Measurements from ENCODE around the gene HDAC9.

The HDAC9 gene

DNA sequence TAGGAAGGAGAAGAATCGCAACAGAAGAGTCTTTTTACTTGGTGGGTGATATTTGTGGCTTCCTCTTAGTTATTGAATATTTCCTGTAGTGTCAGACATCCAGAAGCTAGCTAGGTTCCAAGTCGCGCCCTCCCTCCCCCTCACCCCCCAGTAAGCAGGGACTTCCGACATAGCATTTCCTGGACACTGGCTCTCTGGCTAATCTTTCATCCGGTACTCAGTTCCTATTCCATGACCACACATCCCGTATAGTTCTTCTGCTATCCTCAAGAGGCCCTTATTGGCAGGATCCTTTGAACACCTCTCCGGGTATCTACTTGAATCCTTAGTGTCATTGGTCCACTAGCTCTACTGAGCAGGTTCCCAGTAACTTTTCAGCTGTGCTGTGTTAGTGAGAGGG is 167.8 kb downstream of the HDAC9 start:
- DNase-seq (ENCODE audit: low read depth): no peak

DNA sequence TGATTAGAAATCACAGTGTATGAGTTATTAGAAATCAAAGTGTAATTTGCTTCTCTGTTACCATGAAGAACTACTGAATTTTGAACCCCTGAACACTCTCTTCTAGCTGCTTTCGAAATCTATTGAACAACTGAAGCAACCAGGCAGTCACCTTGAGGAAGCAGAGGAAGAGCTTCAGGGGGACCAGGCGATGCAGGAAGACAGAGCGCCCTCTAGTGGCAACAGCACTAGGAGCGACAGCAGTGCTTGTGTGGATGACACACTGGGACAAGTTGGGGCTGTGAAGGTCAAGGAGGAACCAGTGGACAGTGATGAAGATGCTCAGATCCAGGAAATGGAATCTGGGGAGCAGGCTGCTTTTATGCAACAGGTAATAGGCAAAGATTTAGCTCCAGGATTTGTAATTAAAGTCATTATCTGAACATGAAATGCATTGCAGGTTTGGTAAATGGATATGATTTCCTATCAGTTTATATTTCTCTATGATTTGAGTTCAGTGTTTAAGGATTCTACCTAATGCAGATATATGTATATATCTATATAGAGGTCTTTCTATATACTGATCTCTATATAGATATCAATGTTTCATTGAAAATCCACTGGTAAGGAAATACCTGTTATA is 170.7 kb downstream of the HDAC9 start:
- peak; percentile 13 for DNase-seq (ENCODE audit: low read depth)

DNA sequence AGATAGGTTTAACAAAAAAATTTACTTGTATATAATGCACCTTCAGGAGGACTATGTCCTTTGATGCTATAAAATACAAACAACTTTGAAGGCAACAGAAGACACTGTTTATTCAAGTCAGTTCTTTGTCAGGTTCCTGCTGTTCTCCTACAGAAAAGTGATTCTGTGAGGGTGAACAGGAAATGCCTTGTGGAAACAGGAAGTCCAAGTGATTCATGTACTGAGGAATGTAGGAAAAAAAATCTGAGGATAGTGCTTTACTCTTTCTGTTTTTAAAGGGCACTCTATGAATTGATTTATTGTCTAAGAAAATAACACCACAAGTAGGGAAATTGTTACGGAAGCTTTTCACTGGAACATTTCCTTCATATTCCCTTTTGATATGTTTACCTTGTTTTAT is 171.9 kb downstream of the HDAC9 start:
- no peak for DNase-seq (ENCODE audit: low read depth)

DNA sequence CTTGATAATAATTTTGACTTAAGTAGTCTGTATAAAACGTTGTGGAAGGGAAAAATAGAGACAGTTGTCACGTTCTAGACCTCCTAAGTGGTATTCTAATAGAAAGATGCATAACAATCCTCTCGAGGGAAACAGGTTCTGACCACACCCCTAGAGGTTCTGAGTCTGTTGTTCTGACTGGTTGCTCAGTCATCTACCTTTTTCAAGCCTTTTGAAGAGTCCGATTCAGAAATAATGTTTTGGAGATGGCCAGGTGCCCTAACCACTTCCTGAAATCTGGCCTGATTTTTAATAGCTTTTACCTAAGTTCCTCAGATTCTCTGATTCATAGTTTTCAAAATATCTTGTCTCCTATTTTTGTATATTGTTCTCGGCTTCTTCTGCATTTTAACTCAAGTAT is 175.6 kb downstream of the HDAC9 start:
- DNase-seq (ENCODE audit: low read depth): no peak

DNA sequence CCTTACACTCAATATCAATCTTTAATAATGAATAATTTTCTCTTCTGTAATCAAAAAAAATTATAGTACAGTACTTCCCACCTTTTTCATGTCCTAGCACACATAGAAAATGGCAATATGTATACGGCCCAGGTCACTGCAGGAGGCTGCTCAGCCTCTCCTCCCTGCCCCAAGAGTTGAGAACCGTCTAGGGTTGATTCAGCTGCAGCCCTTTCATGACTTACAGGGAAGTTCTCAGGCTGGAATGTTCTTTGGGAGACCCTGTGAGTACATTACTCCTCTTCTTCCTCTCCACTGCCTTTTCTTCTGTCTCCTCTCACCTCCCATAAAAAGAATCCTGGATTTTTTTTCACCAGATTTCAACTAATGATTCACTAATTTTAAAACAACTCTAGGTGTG is 180.0 kb downstream of the HDAC9 start:
- DNase-seq (ENCODE audit: low read depth): no peak

DNA sequence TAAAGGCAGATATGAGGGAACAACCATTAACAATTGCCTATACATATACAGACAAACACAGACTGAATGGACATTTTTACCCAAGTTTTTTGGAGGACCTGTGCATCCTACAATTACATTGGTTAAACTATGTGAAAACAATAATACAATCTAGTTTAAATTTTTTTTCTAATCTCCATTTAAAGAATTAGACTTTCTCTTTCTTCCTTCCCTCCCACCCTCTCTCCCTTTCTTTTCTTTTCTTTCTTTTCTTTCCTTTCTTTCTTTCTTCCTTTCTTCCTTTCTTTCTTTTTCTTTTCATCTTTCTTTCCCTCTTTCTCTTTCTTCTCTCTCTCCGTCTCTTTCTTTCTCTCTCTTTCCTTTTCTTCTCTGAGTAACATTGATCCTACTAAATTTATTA is 183.7 kb downstream of the HDAC9 start:
- no peak for DNase-seq (ENCODE audit: low read depth)

DNA sequence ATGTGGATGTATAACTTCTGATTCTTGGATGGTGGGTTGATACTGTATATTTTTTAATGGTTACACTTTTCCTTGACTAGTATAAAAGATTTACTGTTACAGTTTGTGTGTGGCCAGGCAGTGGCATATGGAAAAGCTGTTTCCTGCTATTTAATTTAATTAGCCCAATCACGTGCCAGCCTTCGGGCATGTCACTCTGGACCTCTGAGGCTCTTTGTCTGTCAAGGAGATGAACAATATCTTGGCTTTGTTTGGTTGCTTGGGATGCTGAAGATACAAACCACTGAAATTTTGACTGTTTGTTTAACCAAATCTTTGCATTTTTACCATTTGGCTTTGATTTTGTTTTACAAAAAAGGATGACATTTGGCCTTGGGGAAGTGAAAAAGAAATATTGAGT is 185.0 kb downstream of the HDAC9 start:
- no peak for DNase-seq (ENCODE audit: low read depth)

DNA sequence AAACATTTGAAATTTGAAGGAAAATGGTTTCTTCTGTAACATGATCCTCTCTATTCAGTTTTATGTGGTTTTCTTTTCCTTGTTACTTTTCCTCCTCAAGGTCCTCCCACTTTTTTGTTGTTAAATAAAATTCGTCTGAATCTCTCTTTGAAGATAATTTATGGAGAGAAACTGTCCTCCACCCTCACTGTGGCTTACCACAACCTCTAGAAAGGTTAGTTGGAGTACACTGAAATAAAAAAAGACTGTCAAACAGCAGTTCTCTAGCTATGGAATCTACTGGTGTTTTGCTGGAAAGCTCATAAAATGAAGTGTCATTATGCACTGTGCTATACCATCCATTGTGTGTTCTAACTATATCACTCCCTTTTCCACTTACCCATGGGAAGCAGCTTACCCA is 189.4 kb downstream of the HDAC9 start:
- DNase-seq (ENCODE audit: low read depth): no peak

DNA sequence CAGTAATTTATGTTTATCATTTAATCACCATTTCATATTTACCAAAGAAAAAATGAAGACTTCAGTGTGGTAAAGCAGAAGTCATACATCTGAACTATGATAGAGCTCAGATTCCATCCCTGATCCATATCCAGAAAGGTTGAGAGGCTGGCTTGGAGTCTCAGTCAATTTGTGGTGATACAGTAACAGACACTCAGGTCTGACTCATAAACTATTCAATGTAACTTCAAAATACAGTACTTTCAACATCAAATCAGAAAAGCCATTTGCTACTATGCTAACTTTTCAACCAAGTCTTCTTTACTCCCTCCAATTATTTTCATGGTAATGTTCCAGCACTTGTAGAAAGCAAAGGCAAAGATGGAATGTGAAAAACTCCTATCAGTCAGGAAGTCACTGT is 190.4 kb downstream of the HDAC9 start:
- no peak for DNase-seq (ENCODE audit: low read depth)

DNA sequence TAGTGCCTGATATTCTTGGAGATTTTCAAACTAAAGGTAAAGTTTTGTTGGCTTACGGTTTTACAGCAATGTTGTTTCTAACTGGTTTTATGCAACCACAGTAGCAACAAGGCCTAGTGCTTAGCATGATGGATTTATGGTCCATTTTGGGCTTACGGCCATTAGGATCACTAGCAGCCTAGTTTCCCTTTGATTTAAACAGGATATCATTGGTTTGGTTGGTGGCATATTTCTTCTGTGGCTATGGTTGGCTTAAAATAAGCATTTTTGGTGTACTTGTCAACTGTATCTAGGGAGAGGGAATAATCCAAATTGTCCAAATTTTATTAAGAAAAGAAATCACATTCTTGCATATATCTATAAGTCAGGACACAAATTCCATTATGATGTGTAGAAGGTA is 194.0 kb downstream of the HDAC9 start:
- no peak for DNase-seq (ENCODE audit: low read depth)

DNA sequence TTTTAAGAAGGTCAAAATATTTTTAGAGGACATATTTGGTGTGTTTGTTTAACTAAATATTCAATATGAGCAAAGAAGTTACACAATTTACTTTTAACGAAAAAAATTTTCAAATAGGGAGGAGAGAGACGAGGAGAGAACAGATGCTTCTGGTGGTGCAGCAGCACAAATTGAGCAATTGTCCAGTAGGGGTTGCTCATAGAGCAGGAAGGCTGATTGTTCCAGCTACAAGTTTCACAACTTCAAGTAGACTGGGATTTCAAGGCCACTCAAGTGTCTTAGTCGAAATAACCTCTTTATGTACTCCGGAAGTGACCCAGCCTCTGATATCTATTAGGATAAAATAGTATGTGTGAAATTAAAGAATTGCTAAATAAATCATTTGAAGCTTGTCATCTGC is 197.9 kb downstream of the HDAC9 start:
- DNase-seq (ENCODE audit: low read depth): no peak

DNA sequence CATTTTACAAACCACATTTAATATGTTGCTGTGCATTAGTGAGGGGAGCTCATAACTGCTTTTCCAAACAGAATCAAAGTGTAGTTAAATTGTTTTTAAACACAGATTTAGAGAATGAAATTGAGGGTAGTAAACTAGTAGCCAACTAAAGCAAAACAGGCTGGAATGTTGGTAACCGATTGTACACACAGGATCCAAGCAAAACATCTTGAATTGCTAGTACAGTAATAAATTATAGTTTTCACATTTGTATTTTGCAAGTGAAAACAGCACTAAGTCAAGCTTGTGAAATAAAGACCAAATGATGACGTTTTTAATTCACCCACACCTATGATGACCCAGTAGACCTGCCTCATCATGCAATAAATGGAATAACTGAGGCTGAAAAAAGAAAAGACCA is 198.3 kb downstream of the HDAC9 start:
- no peak for DNase-seq (ENCODE audit: low read depth)

DNA sequence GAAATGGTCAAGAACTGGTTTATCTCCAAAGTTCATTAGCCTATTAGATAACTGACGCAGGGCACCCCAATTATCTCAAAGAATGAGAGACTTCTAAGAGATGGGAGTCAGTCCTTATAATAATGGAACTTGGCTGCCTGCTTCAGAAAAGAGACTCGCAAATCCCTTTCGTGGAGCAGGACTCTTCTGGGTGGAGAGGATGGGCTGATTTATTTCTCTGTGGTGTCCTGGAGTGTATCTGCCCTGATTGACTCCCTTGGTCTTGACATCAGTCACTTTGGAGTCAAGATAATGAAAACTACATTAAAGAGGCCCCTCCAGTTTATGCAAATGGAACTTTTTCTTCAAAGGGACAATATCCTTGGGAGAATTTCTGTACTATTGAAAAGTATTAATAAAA is 198.9 kb downstream of the HDAC9 start:
- DNase-seq (ENCODE audit: low read depth): no peak

DNA sequence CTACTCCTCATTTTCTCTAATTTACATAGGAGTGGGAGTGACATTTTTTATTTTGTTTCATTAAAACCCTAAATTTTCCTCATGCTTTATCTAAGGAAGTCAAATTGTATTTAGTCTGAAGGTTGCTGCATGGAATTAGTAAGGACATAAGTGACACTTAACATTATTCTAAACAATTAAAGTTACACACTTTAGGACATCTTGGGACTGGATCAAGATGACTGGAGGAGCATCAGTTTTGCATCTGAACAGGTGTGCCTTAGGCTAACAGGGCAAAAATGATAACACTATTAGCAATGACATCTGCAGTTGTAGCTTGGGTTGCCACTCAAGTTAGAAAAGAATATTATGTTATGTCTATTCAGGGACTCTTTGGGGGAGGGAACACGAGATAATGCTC is 199.4 kb downstream of the HDAC9 start:
- no peak for DNase-seq (ENCODE audit: low read depth)

DNA sequence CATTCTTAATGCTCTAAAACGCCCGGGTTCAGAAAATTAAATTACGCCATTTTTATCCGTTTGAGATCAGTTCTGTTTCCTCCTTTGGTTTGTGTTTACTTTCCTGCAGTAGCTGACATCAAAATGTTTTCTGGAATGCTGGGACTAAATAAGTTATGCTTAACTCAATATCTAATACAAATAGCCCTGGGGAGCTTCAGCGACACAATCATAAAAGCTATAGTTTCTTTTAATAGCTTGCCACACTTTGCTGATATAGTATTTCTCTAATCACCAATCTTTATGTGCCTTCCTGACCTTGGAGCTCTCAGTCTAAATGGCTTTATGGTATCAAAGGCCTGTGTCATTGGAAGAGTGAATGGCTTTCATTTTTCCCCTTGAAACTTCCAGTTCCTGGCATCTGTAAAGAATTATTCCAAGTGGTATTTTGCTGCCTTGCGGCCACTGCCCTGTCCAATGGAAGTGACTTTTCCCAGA is 202.7 kb downstream of the HDAC9 start:
- no peak for DNase-seq (ENCODE audit: low read depth)

DNA sequence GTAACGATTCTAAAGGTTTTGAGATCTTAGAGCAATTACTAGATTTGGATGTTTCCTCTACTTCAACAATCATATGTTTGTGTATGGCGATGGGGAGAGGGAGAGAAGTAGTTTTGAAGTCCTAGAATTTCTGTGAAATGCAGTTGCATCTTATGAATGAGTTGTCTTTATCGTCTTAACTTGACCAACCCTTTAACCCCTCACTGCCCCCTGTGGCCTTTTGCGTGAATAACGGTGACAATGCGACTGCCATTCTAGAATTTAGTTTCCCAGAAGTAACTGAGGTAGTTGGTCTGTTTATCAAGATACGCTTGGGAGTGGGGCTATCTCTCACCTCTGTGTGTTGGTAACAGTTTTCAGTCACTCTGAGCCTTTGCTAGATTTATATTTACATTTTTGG is 204.6 kb downstream of the HDAC9 start:
- no peak for DNase-seq (ENCODE audit: low read depth)

DNA sequence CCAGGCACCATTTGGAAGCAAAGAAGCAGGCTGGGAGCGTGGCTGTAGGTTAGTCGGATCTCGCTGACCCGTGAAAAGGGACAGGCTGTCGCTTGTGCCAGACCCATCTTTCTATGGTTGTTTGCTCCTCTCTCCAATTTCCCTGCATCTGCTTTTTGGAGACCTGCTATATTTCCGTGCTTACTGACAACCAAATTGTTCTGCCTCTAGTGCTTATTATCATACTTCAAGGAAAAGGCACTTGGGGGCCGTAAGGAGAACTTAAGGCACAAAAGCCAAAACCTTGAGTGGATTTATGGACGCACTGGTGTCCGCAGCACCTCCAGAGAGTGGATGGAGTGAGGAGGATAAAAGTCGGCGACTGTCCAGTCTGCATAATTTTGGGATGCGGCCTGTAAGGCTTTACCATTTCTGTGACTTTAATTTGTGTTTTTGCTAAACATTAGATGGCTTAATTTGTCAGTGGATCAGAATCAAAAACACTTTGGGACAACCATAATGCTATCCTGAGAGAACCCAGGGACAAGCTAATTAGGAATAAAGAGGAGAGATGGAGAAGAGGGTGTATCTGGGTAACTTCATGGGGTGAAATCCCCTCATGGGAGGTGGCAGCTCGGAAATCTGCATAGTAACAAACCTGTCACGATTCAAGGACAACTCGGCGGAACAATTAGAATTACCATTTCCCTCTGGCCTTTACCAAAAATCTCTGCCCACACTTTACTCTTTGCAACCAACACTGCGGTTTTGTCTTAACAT is 206.7 kb downstream of the HDAC9 start:
- DNase-seq (ENCODE audit: low read depth): no peak

DNA sequence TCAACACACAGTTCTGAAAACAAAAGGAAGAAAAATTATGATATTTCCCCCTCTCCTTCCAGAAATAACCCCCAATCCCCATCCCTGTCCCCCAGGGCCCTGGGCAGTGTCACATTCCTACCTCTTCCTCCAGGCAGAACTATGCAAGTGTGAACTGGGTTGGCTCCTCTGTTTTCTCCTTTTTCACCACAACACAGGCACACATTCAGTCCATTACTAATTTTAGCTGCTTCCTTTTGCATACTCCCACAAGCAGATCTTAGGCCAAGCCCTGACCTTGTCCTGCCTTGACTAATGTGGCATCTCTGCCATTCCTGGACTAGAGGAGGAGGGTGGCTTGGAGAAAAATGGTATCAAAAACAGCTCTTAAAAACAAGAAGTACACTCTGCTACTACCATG is 208.1 kb downstream of the HDAC9 start:
- no peak for DNase-seq (ENCODE audit: low read depth)

DNA sequence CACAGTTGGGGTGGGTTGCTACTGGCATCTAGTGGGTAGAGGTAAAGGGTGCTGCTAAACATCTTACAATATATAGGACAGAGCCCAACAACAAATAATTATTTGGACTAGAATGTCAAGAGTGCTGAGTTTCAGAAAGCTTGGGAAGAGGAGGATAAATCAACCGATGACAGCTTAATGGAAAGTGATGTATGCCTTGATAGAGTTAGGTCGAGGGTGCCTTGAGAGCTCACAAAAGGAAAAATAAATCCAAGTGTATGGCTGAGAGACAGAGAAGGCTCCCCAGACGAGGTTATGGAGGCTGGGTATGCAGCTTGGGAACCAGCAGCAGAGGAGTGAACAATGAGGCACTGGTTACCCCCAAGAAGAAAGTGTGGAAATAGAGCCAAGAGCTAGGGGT is 211.1 kb downstream of the HDAC9 start:
- no peak for DNase-seq (ENCODE audit: low read depth)

DNA sequence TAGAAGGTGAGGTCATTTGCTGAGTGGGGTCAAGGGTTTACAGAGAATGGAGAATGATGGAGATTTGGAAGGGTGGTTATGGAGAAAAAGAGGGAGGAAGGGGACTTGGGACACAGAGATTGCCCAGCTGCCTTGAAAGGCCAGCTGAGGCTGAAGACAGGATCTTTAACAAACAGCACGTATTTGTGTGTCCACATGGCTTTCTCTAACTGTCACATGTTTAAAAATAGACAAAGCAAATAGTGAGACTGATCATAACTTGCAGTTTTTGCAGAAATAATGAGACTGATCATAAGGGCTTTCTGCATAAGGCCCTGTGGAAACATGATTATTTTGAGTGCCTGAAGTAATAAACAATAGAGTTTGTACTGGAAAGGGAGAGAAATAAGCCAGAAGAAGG is 212.7 kb downstream of the HDAC9 start:
- DNase-seq (ENCODE audit: low read depth): no peak

DNA sequence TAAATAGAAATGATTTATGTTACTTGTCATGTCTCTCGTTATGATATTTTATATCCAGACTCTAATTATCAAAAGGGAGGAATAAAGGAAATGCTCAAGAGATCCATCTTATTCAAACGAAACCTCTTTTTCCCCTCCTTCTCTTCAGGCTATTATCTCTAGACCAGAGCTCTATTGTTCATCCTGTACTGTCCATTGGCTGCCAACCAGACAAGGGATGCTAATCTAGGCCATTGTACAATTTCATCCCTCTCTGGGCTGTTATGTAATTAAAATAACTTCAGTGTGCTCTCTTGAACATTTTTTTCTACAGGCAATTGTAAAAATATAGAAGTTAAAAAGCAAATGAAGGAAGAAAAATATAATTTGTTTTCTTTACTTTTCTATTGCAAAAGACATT is 220.4 kb downstream of the HDAC9 start:
- no peak for DNase-seq (ENCODE audit: low read depth)

DNA sequence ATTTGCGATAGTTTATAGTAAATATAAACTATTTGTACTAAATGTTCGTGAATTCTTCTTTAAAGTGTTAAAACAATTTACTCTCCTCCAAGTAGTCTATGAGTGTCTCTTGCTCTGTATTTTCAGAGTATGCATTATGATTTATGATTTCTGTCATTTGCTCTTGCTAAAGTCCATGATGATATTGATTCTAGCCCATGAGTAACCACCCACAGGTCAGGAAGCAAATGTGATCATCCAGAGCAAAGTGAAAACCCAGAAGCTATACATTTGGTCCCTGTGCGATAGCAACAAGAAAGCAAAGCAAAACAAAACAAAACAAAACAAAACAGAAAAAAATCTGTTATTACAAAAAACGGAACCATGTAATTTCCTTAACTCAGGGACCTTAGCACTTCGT is 225.9 kb downstream of the HDAC9 start:
- DNase-seq (ENCODE audit: low read depth): no peak

DNA sequence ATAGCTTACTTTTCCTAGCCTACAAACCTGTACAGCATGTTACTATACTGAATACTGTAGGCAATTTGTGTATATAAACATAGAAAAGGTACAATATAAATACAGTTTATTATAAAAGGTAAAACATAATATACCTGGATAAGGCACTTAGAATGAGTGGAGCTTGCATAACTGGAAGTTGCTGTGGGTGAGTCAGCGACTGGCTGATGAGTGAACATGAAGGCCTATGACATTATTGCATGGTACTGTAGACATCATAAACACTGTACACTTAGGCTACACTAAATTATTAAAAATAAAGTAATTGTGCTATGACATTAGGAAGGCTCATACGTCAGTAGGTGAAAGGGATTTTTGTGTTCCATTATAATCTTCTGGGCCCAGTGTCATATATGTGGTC is 228.8 kb downstream of the HDAC9 start:
- DNase-seq (ENCODE audit: low read depth): no peak

Measured in activated T-helper 9 cell treated with anti-CD3 and anti-CD28 coated beads, Interleukin-2, amount 50 U/mL, for 16 hours (primary cell).